Gastrocnemius medialis (tissue), 4 donors: ENCODE data around the gene USP24.

Experiments
- POLR2A ChIP-seq, 2 donors: fragments of 450-650 bp; IDR thresholded peaks; one replicate each; pipeline ENCODE4 v1.6.1; 2017; ENCODE audit warnings: antibody characterized with exemption in 2 of 2, mild to moderate bottlenecking in 2 of 2, moderate library complexity in 2 of 2
- TF ChIP-seq, protein P1 (sequence below), 5 experiments: fragments of 450-650 bp in 3 of 5; fragments of 200-600 bp in 2 of 5; sonication (generic) in 2 of 5; IDR thresholded peaks in 4 of 5; conservative IDR thresholded peaks in 1 of 5; 1 replicate in 4 of 5; 2 replicates in 1 of 5; pipeline ENCODE4 v1.5.1; 2016 to 2019; ENCODE audit warnings: antibody characterized with exemption in 5 of 5, mild to moderate bottlenecking in 3 of 5, moderate library complexity in 3 of 5

DNA sequence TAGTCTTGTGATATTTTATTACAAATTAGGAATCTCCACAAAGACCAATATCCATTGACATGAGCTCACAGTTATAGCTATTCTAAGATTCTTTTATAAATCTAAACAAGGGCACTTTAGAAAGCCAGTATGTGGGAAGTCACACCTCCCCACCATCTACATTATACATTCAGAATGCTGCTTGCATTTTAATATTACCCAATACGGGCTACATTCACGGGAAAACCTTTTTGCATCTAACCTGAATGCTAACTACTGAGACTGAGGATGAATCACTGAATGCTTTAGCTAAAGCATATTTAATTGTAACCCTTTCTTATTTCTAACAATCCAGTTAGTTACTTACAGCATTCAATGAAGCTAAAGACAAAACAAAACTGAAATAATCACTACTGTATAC is 122.7 kb downstream of the USP24 start:
- TF ChIP-seq, protein P1, sequence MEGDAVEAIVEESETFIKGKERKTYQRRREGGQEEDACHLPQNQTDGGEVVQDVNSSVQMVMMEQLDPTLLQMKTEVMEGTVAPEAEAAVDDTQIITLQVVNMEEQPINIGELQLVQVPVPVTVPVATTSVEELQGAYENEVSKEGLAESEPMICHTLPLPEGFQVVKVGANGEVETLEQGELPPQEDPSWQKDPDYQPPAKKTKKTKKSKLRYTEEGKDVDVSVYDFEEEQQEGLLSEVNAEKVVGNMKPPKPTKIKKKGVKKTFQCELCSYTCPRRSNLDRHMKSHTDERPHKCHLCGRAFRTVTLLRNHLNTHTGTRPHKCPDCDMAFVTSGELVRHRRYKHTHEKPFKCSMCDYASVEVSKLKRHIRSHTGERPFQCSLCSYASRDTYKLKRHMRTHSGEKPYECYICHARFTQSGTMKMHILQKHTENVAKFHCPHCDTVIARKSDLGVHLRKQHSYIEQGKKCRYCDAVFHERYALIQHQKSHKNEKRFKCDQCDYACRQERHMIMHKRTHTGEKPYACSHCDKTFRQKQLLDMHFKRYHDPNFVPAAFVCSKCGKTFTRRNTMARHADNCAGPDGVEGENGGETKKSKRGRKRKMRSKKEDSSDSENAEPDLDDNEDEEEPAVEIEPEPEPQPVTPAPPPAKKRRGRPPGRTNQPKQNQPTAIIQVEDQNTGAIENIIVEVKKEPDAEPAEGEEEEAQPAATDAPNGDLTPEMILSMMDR (IDR thresholded peaks at IDR 0.05 in 4 of 5, conservative IDR thresholded peaks at IDR 0.05 in 1 of 5): no peak
- TF ChIP-seq POLR2A (IDR thresholded peaks at IDR 0.05): no peak
